DLD1 (cell line): ENCODE data around the gene WDR33.

Source experiments
- in situ Hi-C: cut with HindIII; loops from 2 replicates; pipeline ENCODE4 v1.10.0; 2017; ENCODE audit warnings: low sequenced_read_pairs

WDR33 gene

DNA sequence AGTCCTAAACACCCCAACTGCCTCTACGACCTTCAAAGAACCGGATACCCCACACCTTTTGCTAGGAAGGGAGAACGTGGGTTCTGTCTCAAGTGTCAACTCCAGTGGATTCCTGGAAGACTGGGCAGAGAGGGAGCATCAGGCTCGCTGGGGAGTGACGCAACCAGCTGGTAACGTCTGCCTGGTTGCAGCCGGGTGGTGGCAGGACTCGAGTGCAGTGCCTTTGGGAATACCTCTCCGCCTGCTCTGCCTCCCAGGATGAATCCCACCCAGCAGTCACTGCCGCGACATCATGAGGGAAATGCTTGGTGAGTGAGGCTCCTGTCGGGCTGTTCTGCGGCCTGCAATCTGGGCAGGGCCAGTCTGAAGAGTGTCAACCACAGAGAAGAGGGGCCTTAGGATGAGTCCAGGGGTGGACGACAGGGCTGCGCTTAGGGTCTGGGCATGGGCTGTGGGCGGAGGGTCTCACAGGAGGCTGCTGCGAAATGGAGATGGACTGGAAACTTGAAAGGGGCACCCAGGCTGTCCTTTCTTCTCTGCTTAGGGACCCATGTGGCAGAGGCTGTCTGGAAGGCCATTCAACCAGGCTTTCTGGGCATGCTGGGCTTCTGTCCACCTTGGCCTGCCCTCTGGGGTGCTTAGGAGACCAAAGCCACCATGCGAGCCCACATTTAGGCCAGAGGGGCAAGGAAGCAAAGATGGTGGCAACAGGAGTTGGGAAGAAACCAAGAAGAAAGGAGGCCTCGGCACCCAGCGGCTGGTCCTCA lies 152.1 kb downstream of the WDR33 start:
- in situ Hi-C loops: no loop called here

DNA sequence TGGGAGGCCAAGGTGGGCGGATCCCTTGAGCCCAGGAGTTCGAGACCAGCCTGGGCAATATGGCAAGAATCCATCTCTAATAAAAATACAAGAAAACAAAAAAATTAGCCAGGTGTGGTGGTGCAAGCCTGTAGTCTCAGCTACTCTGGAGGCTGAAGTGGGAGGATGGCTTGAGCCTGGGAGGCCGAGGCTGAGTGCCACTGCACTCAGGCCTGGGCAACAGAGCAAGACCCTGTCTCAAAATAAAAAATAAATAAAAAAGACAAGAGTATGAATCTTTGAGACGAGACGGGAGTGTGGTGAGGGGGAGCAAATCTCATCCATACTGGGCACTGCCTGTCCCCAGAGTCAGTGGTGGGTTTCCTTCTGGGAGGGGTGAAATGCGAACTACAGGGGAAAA lies 152.8 kb downstream of the WDR33 start:
- in situ Hi-C loops: no loop called here

DNA sequence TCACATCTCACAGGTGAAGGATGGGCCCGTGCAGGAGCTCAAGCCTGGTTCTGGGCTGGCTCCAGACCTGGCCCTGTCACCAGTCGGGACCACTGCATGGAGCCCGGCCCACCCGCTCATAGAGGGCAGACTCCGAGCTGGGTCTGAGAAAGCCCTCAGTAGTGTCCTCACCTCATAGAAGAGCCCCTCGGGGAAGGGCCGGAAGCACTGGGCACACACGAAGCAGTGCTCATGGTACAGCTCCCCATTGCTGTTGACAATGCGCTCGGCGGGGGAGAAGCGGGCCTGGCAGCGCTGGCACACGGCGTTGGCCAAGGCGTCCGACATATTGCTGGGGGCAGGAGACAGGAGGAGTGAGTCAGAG lies 153.8 kb downstream of the WDR33 start:
- in situ Hi-C loops: no loop called here

DNA sequence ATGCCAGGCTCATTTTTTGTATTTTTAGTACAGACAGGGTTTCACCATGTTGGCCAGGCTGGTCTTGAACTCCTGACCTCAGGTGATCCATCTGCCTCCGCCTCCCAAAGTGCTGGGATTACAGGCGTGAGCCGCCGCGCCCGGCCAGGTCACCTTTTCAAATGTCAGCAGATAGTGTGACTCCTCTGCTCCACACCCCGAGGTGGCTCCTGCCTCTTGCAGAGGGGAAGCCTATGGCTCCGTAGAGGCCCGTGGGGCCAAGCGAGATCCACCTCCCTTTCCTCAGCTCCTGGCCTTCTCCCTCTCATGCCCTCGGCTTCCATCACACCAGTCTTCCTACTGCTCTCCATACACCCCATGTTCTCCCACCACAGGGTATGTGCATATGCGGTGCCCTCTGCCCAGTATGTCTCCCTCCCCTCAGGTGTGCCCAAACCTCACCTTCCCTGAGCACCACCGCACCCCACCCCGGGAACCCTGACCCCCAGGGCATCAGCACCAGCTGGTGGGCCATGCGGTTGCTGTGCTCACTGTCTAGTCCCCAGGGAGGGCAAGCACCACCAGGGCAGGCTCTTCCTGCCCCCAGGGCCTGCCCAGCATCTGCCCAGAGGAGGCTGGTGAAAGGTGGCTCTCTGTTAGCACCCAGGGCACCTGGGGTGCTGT lies 154.3 kb downstream of the WDR33 start:
- in situ Hi-C loops: no loop called here

DNA sequence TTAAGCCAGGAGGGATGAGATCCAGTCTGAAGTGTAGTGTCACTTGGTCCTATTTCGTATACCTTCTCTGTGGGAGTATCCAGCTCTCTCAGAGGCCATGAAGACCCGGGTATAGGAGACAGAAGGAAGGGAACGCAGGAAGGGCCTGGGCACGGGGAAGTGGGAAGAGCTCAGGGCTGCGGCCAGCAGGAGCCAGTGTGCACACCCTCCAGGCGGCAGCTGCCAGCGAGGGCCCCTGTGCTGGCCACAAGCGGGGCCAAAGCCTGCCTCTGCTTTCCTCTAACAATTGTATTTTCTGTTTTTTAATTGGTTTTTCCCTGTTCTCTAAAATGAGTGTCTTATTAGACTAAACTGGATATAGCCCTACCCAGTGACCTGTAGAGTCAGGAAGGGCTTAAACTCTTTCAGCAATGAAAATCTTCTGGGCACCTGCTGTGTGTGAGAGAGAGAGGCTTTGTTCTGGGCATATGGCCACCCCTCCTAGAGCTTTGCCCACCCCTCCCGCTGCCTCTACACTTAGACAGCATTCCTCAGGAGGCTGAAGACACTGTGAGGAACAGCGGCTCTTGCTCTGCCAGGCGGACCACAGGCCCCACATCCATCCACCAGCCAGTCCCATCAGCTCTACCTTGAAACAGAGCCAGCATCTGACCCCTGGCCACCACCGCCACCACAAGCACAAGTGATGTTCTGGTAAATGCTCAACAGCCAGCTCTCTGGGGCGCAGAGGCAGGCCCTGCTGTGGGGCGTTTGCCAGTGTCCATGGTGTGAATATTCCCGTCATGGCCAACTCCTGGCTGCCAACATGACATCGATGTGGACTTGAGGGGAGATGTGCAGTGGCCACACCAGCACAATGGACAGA lies 155.5 kb downstream of the WDR33 start:
- in situ Hi-C loops: no loop called here

DNA sequence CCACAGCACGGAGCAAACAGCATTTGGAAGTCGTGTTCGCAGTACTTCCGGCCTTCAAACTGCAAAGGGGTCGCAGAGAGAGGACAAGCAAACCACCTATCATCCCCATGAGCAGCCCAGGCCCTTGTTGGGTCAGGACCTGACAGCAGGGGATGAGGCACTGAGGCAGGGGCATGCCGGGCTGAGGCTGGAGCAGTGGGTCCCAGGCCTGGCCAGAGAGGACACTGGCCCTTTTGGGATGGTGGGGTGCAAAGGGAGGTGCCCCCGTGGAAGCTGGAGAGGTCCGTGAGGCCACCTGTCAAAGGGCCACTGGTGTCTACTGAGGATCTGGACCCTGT lies 156.2 kb downstream of the WDR33 start:
- in situ Hi-C loops: no loop called here

DNA sequence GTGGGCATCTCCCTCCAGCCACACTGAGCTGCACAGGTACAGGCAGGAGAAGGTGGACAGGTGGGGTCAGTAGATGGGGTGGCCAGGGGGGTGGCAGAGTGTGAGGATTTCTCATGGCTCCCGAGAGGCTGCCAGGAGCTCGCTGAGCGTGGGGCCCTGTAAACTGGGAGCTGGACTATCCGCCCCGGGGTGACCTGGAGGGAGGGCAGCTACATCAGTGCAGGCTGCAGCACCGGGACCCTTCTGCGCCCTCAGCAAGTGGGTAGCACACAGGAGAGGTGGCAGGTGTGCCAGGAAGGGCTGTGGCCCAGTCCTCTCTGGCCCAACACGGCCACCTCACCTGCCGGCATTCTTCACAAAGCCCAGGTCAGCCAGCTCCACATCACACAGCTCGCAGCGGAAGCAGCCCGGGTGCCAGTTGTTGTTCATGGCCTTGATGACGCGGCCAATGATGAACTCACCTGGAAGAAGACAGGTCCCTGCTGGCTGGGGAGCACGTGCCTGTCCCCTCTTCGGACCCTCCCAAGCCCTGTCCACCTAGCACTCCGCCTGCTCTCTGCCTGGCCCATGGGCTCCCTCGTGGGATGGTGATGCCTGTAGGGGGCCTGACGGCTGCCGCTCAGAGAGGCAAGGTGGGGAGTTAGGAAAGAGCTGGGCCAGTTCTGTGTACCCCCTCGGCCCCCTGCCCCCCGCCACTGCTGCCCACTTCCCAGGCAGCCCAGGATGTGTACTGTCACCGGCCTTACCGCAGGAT lies 156.7 kb downstream of the WDR33 start:
- in situ Hi-C loops: no loop called here

DNA sequence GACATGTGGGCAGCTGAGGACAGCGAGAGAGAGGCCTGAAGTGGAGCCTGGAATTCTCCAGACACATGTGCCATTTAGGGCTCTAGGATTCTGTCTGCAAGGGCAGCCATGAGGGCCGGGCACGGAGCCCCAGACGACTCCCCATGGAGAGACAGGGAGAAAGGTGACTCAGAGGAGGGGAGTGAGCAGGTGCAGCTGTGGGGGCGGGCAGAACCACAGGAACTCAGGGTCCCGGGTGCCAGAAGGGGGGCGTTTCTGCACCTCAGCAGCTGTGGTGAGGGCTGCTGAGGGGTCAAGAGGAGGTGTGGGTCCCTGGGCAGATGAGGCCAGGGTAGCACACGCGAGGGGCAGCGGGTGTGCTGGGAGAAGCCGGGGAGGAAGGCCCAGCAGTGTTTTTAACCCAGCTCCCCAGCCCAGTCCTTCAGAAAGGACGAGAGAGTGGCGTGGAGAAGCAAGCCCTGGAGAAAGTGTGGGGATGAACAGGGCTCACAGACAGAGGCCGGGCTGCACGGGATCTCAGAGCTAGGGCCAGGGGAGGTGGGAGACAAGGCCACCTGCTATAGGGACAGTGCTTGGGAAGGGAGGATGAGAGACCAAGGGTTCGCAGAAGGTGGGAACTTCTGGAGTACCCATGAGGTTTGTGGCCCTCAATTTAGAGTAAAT lies 157.4 kb downstream of the WDR33 start:
- in situ Hi-C loops: no loop called here

DNA sequence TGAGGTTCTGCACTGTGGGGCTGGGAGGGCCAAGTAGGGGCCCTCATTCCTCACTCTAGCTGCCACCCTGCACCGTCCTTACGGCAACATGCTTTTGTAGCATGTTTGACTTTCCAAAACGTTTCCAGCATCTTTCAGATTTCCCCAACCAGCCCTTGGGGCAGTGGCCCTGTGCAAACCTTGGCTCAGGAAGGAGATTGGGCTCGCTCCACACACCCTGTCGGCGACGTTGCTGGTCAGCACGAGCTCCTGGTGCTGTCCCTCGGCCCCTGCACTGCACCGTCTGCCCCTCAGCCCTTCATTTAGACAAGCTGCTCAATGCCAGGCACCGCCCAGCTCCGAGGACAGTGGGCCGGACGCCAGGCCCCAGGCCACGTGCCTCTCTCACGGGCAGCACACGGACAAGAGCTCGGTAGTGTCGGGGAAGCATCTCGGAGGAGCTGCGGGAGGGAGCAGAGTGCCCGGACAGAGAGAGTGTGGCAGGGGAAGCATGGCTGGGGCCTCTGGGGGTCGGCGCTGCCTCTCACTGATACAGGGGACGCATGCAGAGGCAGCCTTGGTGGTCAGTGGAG lies 158.1 kb downstream of the WDR33 start:
- in situ Hi-C loops: no loop called here

DNA sequence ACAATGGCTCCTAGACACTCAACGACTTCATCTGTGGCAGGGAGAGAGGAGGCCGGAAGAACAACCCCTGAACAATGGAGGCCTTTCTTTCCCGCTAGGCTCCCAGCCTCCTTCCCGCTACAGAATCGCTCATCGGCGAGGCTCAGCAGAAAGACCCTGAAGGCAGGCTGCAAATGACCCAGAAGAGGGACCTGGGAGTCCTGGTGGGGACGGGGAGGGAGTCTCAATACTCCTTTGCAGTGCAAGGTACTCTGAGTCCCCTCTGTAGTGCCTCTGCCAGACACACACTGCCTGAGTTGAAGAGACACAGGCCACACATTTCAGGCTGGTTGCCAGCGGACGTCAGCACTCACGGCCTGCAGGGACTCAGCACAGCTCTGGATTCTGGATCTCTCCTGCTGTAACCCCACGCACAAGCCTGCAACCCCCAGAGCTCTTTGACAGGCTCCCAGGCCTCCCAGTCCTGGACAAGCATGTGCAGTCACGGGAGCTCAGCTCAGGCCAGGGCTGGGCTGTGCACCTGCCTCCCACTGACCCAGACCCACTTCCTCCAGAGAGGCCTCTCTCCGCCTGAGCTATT lies 158.9 kb downstream of the WDR33 start:
- in situ Hi-C loops: no loop called here

DNA sequence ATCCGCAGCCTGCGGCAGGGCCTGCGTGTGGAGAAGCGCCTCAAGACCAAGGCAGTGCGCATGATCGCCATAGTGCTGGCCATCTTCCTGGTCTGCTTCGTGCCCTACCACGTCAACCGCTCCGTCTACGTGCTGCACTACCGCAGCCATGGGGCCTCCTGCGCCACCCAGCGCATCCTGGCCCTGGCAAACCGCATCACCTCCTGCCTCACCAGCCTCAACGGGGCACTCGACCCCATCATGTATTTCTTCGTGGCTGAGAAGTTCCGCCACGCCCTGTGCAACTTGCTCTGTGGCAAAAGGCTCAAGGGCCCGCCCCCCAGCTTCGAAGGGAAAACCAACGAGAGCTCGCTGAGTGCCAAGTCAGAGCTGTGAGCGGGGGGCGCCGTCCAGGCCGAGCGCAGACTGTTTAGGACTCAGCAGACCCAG lies 159.6 kb downstream of the WDR33 start:
- in situ Hi-C loops: no loop called here
